NAMALWA (cell line): ENCODE data around the gene PLA2G12B.
"Not testable (repeated sequence)": the region's sequence is repeated elsewhere in the genome, so short reads cannot be mapped to it uniquely, and the experiment has no call there.

Experiments used
- DNase-seq: peaks from one replicate; pipeline ENCODE4 v3.0.0-alpha.2; 2015; ENCODE audit warnings: low spot score

The PLA2G12B gene, protein sequence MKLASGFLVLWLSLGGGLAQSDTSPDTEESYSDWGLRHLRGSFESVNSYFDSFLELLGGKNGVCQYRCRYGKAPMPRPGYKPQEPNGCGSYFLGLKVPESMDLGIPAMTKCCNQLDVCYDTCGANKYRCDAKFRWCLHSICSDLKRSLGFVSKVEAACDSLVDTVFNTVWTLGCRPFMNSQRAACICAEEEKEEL

DNA sequence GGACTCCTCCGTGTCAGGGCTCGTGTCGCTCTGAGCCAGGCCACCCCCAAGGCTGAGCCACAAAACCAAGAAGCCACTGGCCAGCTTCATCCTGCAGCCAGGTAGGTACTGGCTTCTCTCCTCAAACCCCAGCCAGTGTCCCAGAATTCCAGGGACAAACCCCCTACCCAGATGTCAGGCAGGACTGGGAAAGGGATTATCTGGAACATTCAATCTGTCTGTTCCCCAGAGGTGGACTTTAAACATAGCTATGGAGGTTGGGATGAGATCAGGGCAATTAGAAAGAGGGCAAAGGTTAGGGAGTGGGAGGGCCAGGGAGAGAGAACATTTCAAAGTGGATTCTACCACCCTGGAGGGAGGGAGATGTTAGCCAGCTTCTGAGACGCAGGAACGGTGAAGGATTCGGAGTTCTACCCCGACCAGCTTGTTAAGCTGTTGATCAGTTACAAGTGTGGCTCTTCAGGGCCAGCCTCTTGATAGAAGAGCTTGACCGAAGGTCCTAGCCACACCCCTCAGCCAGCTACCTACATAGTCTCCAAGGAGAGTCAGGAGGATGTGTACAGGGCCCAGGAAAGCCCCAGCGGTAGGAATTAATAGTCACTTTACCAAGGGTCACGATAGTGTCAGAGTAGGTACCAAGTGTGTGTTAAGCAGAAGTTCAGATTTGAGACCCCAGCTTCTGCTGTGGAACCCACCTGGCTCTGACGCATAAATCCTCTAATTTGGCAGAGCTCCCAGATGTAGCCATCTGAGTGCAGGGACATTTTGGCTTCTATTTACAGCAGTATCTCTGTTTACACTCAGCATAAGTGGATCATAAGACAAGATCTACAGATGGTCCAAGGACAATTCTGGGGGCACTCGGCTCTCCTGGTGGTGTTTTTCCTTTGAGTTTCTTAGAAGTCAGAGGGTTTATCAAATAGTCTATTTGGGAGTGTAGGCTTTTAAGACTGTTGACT is at the start of gene PLA2G12B:
TSS of gene PLA2G12B (minus strand) at position 211 of the 959 bp plus-strand sequence. CDS start at position 90, 121 bp downstream.
- DNase-seq = no peak

- no peak for DNase-seq
These were observed 49.2 kb upstream of the PLA2G12B start for GRCh38 chr10:73003822-73004221.

DNA sequence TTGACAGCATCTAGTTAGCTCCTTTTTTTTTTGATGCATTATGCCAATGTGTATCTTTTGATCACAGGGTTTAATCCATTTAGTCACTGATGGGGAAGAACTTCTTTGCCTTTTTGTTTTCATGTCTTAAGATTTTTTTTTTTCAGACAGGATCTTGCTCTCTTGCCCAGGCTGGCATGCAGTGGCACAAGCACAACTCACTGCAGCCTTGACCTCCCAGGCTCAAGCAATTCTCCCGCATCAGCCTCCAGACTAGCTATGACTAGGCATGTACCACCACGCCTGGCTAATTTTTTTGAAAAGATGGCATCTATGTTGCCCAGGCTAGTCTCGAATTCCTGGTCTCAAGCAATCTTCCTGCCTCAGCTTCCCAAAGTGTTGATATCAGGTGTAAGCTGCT is 46.4 kb upstream of the PLA2G12B start:
- no peak for DNase-seq

GRCh38 chr10:72997099-72997498 is 42.5 kb upstream of the PLA2G12B start:
- DNase-seq = no peak

- not testable (repeated sequence) for DNase-seq
These were observed 40.9 kb upstream of the PLA2G12B start for GRCh38 chr10:72995459-72995858.

GRCh38 chr10:72989771-72990170 is 35.2 kb upstream of the PLA2G12B start:
- DNase-seq = not testable (repeated sequence)

DNA sequence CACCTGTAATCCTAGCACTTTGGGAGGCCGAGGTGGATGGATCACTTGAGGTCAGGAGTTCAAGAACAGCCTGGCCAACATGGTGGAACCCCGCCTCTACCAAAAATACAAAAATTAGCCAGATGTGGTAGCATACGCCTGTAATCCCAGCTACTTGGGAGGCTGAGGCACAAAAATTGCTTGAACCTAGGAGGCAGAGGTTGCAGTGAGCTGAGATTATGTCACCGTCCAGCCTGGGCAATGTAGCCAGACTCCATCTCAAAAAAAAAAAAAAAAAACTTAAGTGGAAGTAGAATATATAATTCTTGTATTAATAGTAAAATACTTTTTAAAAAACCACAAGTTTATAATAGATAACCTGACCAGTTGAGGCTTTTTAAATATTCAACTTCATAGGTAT is 30.0 kb upstream of the PLA2G12B start:
- not testable (repeated sequence) for DNase-seq

DNA sequence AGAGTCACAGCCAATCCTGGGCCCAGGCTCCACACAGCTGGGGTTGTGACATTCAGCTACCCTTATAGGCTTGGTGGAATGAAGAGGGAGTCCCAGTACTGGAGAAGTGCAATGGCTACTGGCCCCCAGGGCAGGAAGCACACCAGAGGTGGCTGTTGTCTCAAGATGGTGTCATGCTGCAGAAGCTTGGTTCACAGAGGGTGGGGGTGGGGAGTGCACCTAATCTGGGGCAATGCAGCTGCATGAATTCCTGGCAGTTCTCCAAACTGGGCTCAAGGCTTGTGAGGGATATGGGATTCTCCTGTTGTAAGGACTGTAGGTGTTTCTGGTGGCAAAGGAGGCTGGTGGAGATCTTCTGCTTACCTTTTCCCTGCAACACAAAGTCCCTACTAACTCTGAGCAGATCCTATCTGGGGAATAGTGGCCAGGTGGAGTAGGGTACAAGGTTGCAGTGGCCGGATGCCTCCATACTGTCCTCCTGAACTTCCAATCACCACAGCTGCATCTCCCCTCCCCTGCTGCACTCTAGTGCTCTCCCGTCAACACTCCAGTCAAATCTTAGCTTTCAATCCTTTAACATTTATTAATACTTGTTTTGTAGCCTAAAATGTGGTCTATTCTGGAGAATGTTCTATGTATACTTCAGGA is 27.4 kb upstream of the PLA2G12B start:
- DNase-seq = no peak

- DNase-seq = no peak
These were observed 26.6 kb upstream of the PLA2G12B start for GRCh38 chr10:72981028-72981881.

DNA sequence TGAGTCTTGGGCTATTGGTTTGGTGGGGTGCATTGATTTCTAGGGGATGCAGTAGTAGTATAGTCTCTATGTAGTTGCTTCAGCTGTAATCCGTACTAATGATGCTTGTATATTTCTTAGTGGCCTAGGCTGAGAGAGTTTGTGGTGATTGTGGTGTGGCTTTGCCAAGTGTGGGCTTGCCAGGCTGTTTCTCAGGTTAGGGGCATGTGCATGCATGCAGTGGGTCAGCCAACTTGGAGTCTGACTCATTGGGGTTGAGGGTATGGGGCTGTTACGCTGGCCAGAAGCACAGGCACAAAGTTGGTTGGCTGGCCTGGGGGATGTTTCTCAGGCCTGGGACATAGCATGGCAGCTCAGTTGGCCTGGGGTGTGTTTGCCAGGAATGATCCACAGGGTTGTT is 25.7 kb upstream of the PLA2G12B start:
- DNase-seq = no peak

- no peak for DNase-seq
These were observed 25.1 kb upstream of the PLA2G12B start for GRCh38 chr10:72979709-72980108.

GRCh38 chr10:72976886-72977285 is 22.3 kb upstream of the PLA2G12B start:
- DNase-seq = no peak

DNA sequence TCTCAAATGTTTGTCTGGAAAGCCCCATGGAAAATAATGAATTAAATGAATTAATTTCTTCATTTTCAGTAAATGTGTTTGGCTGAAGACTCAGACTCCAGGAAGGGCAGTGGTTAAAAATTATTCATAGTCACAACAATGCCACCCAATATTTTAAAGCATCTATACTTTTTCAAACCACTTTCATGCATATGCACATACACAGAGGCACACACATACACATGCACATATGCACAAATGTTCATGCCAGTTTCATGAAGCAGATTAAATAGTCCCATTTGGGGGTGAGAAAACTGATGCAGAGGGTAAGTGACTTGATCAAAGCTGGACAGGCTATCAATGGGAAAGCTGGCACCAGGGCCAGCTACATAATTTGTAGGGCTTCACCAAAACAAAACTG is 1.4 kb upstream of the PLA2G12B start:
- no peak for DNase-seq

DNA sequence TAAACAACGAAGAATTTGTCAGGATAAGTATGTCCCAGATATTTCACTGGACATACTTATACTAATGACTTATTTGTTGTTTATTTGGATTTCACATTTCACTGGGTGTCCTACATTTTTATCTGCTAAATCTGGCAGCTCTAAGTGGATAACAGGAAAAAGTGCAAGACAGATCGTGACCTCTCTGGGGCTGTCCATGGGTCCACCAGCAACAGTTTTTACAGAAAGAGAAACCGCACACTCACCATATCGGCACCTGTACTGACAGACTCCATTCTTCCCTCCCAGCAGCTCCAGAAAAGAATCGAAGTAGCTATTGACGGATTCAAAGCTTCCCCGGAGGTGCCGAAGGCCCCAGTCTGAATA is 393 bp downstream of the PLA2G12B start:
- DNase-seq = no peak

GRCh38 chr10:72953687-72954086 is 919 bp downstream of the PLA2G12B start:
- DNase-seq = no peak

GRCh38 chr10:72952642-72953158 is 1.9 kb downstream of the PLA2G12B start:
- DNase-seq = no peak

GRCh38 chr10:72952189-72952588 is 2.4 kb downstream of the PLA2G12B start:
- DNase-seq = no peak

DNA sequence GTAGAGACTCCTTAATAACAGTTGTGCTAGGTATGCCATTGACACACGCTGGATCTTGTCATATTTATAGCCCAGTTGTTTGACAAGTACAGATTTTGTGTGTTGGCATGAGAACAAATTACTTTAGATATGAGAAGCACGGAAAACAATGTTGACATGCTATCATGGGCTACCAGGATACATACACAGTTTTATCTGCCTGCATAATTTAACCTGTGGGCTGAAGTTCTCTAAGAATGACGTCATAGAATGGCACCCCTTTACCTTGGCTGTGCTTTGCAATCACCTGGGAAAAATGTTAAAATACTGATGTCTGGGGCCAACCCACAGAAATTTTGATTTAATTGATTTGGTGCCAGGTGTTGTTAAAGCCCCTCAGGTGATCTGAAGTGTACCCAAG is 2.8 kb downstream of the PLA2G12B start:
- no peak for DNase-seq

DNA sequence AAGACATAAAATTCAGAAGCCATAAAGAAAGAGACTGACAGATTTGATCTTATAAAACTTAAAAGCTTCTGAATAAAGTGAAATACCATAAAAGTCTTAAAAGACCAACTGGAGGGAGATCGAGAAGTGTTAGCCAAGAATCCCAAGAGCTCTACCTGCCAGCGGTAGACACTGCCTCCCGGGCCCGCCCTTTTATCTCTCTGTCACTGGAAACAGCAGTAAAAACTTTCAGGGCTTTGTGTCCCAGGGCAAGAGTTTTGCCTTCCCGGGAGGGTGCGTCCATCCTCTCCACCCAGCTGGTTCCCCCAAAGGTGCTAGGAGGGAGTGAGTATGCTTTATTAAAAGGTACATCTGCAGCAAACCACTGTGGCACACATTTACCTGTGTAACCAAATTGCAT is 5.8 kb downstream of the PLA2G12B start:
- no peak for DNase-seq

GRCh38 chr10:72946963-72947362 is 7.6 kb downstream of the PLA2G12B start:
- DNase-seq = no peak

DNA sequence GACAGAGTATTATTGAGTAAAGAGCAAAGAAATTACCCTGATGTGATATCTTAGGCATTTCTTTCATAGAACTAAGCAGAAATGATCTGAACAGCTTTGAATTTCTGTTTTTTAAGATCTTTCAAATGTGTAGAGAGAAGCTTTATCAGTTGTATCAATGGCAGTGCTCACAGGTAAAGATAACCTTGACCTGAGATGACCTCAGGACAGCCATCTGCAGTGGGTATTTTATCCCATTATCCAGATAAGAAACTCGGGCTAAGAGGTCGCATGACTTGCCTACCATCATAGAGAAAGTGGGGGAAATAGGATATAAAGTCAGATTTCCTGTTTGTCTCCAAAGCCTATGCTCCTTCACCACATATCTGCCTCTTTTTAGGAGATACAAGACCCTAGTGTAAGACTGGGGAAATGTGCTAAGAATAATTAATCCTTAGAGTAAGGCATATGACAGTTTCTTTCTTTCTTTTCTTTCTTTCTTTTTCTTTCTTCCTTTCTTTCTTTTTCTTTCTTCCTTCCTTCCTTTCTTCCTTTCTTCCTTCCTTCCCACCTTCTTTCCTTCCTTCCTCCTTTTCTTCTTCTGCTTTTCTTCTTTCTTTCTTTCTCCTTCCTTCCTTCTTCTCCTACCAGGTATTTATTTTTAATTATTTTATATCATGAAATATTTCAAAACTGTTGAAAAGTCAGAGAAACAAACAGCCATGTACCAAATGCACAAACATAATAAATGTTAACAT is 10.9 kb downstream of the PLA2G12B start:
- no peak for DNase-seq
